ENCODE results near the gene EBI3. TPM values are rescaled to one million over a fixed set of nuclear protein-coding genes. Genes with fewer than 3 reads are reported as not detected.

The EBI3 gene
- total and polyA plus RNA-seq, 2 of the 13 experiments (the other 11 are each of a cell fraction or from before 2014, with no cell fraction given) = 3.4 TPM; not detected in 1

GRCh38 chr19:4246767-4247593, 17.7 kb downstream of the EBI3 start, which contains the start of gene YJU2 (continued):
- TF ChIP-seq XBP1 (CRISPR knock-in tag; IDR thresholded peaks at IDR 0.05) (0 out of 2 replicates have a peak, but pooled peaks have one; percentile 19), ZNF124 (CRISPR knock-in tag; IDR thresholded peaks at IDR 0.05) (peak; percentile 49; the same call in 1 of the 2 replicates), NPAS2 (CRISPR knock-in tag; IDR thresholded peaks at IDR 0.05; ENCODE audit: borderline replicate concordance) (no peak), ATM (IDR thresholded peaks at IDR 0.05; ENCODE audit: borderline replicate concordance) (no peak), ZNF792 (CRISPR knock-in tag; IDR thresholded peaks at IDR 0.05) (peak; percentile 46; the same call in 1 of the 2 replicates), NRL (CRISPR knock-in tag; IDR thresholded peaks at IDR 0.05; ENCODE audit: borderline replicate concordance) (no peak), ZNF317 (CRISPR knock-in tag; IDR thresholded peaks at IDR 0.05) (peak; percentile 67; the same call in 1 of the 2 replicates), ZNF850 (CRISPR knock-in tag; conservative IDR thresholded peaks at IDR 0.05) (no peak), ZNF615 (CRISPR knock-in tag; IDR thresholded peaks at IDR 0.05; ENCODE audit: borderline replicate concordance) (no peak), CSRNP2 (CRISPR knock-in tag; conservative IDR thresholded peaks at IDR 0.05; ENCODE audit: low read depth) (no peak), ZNF878 (CRISPR knock-in tag; IDR thresholded peaks at IDR 0.05) (no peak)
- TF ChIP-seq, protein P1, sequence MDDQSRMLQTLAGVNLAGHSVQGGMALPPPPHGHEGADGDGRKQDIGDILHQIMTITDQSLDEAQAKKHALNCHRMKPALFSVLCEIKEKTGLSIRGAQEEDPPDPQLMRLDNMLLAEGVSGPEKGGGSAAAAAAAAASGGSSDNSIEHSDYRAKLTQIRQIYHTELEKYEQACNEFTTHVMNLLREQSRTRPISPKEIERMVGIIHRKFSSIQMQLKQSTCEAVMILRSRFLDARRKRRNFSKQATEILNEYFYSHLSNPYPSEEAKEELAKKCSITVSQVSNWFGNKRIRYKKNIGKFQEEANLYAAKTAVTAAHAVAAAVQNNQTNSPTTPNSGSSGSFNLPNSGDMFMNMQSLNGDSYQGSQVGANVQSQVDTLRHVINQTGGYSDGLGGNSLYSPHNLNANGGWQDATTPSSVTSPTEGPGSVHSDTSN (CRISPR knock-in tag; IDR thresholded peaks at IDR 0.05; ENCODE audit: borderline replicate concordance) = peak; percentile 96
- TF ChIP-seq, protein P2, sequence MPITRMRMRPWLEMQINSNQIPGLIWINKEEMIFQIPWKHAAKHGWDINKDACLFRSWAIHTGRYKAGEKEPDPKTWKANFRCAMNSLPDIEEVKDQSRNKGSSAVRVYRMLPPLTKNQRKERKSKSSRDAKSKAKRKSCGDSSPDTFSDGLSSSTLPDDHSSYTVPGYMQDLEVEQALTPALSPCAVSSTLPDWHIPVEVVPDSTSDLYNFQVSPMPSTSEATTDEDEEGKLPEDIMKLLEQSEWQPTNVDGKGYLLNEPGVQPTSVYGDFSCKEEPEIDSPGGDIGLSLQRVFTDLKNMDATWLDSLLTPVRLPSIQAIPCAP (CRISPR knock-in tag; IDR thresholded peaks at IDR 0.05; ENCODE audit: low read depth) = no peak
- TF ChIP-seq, protein P3, sequence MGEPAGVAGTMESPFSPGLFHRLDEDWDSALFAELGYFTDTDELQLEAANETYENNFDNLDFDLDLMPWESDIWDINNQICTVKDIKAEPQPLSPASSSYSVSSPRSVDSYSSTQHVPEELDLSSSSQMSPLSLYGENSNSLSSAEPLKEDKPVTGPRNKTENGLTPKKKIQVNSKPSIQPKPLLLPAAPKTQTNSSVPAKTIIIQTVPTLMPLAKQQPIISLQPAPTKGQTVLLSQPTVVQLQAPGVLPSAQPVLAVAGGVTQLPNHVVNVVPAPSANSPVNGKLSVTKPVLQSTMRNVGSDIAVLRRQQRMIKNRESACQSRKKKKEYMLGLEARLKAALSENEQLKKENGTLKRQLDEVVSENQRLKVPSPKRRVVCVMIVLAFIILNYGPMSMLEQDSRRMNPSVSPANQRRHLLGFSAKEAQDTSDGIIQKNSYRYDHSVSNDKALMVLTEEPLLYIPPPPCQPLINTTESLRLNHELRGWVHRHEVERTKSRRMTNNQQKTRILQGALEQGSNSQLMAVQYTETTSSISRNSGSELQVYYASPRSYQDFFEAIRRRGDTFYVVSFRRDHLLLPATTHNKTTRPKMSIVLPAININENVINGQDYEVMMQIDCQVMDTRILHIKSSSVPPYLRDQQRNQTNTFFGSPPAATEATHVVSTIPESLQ (CRISPR knock-in tag; conservative IDR thresholded peaks at IDR 0.05) = 0 out of 2 replicates have a peak, but pooled peaks have one; percentile 57
- TF ChIP-seq, protein P4, sequence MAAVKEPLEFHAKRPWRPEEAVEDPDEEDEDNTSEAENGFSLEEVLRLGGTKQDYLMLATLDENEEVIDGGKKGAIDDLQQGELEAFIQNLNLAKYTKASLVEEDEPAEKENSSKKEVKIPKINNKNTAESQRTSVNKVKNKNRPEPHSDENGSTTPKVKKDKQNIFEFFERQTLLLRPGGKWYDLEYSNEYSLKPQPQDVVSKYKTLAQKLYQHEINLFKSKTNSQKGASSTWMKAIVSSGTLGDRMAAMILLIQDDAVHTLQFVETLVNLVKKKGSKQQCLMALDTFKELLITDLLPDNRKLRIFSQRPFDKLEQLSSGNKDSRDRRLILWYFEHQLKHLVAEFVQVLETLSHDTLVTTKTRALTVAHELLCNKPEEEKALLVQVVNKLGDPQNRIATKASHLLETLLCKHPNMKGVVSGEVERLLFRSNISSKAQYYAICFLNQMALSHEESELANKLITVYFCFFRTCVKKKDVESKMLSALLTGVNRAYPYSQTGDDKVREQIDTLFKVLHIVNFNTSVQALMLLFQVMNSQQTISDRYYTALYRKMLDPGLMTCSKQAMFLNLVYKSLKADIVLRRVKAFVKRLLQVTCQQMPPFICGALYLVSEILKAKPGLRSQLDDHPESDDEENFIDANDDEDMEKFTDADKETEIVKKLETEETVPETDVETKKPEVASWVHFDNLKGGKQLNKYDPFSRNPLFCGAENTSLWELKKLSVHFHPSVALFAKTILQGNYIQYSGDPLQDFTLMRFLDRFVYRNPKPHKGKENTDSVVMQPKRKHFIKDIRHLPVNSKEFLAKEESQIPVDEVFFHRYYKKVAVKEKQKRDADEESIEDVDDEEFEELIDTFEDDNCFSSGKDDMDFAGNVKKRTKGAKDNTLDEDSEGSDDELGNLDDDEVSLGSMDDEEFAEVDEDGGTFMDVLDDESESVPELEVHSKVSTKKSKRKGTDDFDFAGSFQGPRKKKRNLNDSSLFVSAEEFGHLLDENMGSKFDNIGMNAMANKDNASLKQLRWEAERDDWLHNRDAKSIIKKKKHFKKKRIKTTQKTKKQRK (IDR thresholded peaks at IDR 0.05; ENCODE audit: low read length) = 0 out of 2 replicates have a peak, but pooled peaks have one; percentile 8
- TF ChIP-seq, protein P5, sequence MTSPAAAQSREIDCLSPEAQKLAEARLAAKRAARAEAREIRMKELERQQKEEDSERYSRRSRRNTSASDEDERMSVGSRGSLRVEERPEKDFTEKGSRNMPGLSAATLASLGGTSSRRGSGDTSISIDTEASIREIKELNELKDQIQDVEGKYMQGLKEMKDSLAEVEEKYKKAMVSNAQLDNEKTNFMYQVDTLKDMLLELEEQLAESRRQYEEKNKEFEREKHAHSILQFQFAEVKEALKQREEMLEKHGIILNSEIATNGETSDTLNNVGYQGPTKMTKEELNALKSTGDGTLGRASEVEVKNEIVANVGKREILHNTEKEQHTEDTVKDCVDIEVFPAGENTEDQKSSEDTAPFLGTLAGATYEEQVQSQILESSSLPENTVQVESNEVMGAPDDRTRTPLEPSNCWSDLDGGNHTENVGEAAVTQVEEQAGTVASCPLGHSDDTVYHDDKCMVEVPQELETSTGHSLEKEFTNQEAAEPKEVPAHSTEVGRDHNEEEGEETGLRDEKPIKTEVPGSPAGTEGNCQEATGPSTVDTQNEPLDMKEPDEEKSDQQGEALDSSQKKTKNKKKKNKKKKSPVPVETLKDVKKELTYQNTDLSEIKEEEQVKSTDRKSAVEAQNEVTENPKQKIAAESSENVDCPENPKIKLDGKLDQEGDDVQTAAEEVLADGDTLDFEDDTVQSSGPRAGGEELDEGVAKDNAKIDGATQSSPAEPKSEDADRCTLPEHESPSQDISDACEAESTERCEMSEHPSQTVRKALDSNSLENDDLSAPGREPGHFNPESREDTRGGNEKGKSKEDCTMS (CRISPR knock-in tag; conservative IDR thresholded peaks at IDR 0.05) = no peak
